HG02678 (cell line): Measurements from ENCODE around the gene SMOC1.

Experiments used
- ATAC-seq: cut with Tn5 transposase; IDR thresholded peaks from one replicate; pipeline ENCODE4 v1.9.1; 2021; ENCODE audit warnings: mild to moderate bottlenecking, moderate library complexity; ENCODE audit not compliant: unreplicated experiment

SMOC1 gene

DNA sequence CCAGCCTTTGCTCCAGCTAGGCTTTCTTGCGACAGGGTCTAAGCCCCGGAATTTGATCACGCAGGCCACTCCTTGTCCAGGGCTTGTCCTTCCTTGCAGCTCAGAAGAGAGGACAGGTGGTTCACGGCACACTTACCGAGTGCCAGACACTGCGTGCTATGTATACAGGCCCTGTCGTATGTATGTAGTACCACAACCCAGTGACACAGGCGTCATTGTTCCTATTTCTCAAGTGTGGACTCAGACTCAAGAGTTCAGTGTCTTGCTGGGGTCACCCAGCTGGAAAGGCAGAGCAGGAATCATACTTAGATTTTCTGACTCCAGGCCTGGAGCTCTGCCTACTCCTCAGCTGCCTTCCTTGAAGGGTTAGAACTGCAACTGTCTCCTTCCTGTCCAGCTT lies 153.9 kb downstream of the SMOC1 start:
- ATAC-seq: no peak

- no peak for ATAC-seq
Measured at GRCh38 chr14:70033561-70033960, 154.3 kb downstream of the SMOC1 start.

- no peak for ATAC-seq
Measured at GRCh38 chr14:70034257-70034656, 155.0 kb downstream of the SMOC1 start.

DNA sequence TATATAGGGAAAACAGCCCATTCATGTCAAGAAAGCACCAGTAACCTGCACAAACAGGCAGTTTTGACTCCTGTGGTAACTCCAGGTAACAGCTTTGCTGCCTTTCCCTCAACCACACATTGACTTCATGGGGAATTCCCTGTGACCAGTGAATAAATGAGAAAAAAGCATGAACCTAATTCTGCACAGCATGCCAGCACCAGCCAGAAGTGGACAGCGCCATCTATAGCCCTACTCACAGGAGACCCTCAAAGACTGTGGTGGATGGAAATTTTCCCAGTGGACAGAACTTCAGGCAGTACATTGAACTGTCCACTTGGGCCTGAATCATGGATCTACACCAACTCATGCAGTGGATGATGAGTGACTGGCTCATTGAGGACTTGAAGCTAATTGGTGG lies 157.4 kb downstream of the SMOC1 start:
- no peak for ATAC-seq

DNA sequence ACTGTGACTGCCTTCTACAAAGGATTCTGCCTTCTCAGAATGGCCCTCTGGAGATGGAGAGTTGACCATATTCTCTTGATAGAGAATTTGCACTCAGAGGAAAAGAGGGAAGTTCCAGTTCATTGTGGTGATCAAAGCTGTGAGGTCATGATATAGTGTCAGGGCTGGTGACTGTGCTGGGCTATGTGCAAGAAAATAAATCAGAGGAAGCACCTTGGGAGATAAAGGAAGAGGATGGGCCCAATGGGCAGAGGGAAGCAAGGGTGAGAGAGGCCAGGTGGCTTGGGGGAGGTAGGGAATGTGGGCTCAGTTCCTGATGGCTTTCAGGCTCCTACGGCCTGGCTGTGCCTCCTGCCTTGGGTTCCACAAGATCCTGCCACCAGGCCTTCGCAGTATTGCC lies 163.8 kb downstream of the SMOC1 start:
- ATAC-seq: no peak

GRCh38 chr14:70045310-70045709 lies 166.1 kb downstream of the SMOC1 start:
- ATAC-seq: no peak

- ATAC-seq: no peak
Measured at GRCh38 chr14:70045844-70046535, 166.8 kb downstream of the SMOC1 start.

GRCh38 chr14:70047598-70048312 lies 168.5 kb downstream of the SMOC1 start:
- ATAC-seq: no peak

DNA sequence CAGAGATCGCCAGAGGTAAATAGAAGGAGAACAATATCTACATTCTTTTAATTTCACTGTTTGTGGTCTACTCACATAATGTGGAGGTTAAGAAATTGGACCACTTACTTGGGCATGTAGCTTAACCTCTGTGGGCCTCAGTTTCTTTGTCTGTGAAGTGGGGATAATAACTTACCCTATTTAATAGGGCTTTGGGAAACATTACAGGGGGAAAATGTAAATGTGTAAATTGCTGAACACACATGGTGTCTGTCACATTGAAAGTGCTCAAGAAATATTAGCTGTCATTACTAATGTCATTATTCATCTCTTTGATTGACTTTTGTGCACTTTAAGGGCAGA lies 169.1 kb downstream of the SMOC1 start:
- no peak for ATAC-seq

DNA sequence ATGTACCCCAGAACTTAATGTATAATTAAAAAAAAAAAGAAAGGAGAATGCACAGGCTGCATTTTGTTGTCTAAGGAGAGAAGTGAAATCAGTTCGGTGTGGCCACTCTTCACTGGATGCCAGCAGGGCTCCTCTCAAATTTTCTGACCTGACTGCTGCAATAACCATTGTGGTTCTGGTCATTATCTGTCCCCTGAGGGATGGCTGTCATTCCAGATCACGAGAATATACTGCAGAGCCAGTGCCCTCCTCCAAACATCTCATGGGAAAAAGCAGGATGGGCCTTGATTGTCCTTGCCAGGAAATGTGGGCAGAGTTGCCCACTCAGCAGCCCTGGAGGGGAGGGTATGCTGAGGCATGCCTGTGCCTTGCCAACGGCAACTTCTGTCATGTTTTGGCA lies 170.4 kb downstream of the SMOC1 start:
- no peak for ATAC-seq

GRCh38 chr14:70050136-70050535 lies 170.9 kb downstream of the SMOC1 start:
- no peak for ATAC-seq

- no peak for ATAC-seq
Measured at GRCh38 chr14:70052990-70053389, 173.8 kb downstream of the SMOC1 start.

DNA sequence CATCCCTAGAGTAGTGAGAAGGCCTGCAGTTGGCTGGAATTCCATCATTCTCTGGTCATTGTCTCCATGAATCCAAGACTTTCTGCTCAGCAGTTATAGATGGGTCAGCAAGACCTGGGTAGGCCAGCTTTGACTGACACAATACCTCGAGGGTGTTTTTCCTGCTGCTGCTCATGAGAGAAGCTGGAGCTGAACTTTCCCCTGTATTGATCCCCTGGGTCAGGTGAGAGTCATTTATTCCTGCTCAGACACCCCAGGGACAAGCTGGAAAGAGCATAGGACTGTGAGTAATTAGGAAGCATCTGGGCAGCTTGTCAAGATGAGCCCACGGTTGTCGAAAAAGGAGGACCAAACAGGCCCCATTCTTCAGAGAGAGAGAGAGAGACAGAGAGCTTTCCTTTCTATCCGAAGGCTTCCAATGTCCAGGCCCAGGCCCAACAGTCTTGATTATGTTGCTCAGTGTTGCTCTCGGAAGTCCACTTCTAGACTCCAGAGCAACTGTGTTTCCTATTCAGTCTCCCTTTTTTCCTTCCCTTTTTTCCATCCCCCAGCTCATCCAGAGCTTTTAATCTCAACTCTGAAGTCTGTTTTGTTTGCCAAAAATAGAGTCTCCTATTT lies 178.4 kb downstream of the SMOC1 start:
- ATAC-seq: no peak

DNA sequence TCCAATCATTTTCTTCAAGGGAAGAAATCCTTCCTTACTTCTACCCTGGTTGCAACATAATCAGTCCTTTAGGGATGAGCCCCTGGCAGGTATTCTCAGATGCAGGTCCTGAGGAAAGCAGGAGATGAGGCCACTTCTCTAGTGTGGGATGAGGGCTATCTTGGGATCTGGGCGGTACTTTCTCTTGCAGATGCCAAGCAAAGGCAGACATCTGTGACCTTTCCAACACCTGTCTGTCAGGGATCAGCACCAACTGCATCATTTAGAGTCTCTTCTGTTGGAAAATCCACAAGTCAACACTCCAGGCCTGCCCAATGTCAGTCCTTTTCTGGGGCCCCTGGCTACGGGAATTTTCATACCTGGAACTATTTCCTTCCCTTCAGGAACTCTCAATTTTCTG lies 180.3 kb downstream of the SMOC1 start:
- no peak for ATAC-seq

- ATAC-seq: no peak
Measured at GRCh38 chr14:70061108-70061507, 181.9 kb downstream of the SMOC1 start.

DNA sequence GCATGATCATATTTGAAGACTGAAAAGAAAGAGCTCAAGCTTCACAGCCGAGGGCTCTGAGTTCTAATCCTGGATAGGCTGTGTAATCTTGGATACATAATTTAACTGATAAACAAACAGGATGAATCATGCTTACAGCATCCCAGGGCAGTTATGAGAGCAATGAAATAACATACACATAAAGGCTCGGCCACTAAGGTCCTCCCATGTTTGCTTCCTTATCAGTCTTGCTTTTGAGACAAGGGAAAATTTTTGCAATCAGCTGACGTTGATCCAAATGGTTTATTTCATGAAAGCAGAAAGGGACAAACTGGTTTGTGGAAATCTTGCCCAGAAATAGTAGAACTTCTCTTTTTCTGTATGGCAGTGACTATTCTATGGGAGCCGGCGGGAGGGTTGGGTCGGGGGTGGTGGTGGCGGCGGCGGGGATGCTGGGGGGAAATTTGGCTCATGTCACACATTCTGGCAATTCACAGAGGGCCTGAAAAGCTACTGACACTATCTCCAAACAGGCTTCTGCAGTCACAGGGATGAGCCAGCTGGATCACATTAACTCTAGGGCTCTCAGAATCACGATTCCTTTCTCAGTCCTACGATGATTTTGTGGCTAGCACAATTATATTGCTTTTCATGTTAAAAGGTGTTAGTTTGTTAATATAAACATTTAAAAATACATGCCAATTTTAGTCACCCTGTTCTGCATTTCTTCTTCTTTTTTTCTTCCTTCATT lies 185.1 kb downstream of the SMOC1 start:
- ATAC-seq: no peak

GRCh38 chr14:70067810-70068209 lies 188.6 kb downstream of the SMOC1 start:
- ATAC-seq: no peak

- ATAC-seq: no peak
Measured at GRCh38 chr14:70069186-70069585, 190.0 kb downstream of the SMOC1 start.

GRCh38 chr14:70073924-70074566 lies 194.8 kb downstream of the SMOC1 start:
- no peak for ATAC-seq

DNA sequence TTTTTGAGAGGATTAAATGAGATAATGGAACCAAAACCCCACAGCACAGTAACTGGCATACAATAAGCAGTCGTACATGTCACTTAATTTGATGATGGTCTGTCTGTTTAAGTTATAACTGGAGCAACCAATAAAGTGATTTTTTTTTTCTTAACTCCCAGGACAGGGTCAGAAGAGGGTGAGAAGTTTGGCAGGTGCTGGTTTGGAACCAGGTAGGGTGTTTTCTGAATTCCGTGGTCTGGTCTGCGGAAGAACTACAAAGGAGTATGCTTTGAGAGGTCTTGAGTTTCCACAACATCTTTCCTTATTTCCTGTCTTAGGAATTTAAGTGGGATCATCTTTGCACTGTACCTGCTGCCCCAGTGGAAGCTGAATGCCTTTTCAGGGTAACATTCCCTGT lies 197.8 kb downstream of the SMOC1 start:
- ATAC-seq: no peak

DNA sequence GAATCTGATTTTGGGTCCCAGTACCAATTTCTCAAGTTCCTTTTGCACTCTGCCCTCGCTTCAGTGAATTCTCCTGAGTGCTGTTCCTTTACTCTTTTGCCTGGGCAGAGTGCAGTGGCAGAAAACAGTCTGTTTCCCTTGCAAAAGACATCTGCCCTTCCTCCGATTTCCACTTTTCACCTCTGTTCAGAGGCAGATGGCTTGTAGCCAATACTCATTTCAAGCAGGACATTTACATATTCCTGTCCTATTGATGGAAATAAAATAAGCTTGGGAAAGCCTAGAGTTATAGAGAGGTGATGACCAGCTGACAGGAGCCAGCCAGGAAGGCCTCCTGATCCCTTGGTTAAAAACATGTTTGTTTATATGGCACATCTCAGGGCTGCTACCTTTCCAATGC lies 198.5 kb downstream of the SMOC1 start:
- no peak for ATAC-seq
